ENCODE data around the gene C1orf21. TPM values are rescaled to one million over a fixed set of nuclear protein-coding genes. Genes with fewer than 3 reads are reported as not detected.

The C1orf21 gene
- total RNA-seq, 1 experiment from 2014 or later = 0.15 TPM

DNA sequence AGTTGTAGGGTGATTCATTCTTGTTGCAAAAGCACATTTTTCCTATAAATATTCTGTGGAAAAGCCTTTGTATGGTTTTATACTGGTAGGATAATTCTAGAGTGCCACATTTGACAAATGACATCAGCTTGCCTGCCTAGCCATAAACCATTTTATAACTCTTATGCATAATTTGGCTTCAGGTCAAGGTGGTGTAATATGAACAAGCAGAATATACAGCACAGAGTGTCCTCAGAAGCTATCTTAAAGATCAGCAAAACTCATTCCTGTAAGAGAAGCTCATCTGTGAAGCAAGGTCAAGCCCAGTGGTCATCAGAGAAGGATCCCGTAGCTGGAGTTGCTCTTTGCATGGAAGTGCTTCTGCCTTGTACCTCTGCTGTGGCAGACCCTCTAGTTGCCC is 24.0 kb upstream of the C1orf21 start:
- BruUV-seq (replicated peaks) = no TSS peak
- H3K9me3 ChIP-seq (ENCODE audit: control insufficient read depth, insufficient read depth, low read depth, low read length) = no peaks in the 10 kb centered on the region
- ATAC-seq = no peak
- no peaks in the 10 kb centered on the region for H3K36me3 ChIP-seq (ENCODE audit: control insufficient read depth, insufficient read depth, low read length)
- no peaks in the 10 kb centered on the region for H3K4me1 ChIP-seq (ENCODE audit: control insufficient read depth, insufficient read depth, low read length)
- intact Hi-C loops (cut with micrococcal nuclease; ENCODE audit: unreplicated experiment) = no loop called here
- ChIA-PET POLR2A (no interaction called here), CTCF (no interaction called here)
- no peak overlapping the region for H3K27ac ChIP-seq (ENCODE audit: low read length)
- no peak overlapping the region for H3K4me3 ChIP-seq (ENCODE audit: low read depth in 2 of 2, low read length in 2 of 2)
- H3K27me3 ChIP-seq (ENCODE audit: control insufficient read depth, insufficient read depth, low read length) = no peaks in the 10 kb centered on the region
- in situ Hi-C loops (cut with HindIII; ENCODE audit: low pct_unique_long_range_greater_than_20kb, low sequenced_read_pairs) = no loop called here
- TF ChIP-seq, protein P1, sequence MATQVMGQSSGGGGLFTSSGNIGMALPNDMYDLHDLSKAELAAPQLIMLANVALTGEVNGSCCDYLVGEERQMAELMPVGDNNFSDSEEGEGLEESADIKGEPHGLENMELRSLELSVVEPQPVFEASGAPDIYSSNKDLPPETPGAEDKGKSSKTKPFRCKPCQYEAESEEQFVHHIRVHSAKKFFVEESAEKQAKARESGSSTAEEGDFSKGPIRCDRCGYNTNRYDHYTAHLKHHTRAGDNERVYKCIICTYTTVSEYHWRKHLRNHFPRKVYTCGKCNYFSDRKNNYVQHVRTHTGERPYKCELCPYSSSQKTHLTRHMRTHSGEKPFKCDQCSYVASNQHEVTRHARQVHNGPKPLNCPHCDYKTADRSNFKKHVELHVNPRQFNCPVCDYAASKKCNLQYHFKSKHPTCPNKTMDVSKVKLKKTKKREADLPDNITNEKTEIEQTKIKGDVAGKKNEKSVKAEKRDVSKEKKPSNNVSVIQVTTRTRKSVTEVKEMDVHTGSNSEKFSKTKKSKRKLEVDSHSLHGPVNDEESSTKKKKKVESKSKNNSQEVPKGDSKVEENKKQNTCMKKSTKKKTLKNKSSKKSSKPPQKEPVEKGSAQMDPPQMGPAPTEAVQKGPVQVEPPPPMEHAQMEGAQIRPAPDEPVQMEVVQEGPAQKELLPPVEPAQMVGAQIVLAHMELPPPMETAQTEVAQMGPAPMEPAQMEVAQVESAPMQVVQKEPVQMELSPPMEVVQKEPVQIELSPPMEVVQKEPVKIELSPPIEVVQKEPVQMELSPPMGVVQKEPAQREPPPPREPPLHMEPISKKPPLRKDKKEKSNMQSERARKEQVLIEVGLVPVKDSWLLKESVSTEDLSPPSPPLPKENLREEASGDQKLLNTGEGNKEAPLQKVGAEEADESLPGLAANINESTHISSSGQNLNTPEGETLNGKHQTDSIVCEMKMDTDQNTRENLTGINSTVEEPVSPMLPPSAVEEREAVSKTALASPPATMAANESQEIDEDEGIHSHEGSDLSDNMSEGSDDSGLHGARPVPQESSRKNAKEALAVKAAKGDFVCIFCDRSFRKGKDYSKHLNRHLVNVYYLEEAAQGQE (IDR thresholded peaks at IDR 0.05; ENCODE audit: insufficient read depth in 1 of 2, low read depth in 2 of 2, low read length in 1 of 2) = no peak
- TF ChIP-seq SIN3A (IDR thresholded peaks at IDR 0.05; ENCODE audit: borderline replicate concordance, insufficient read depth, low read depth, low read length) (no peak), POLR2AphosphoS5 (IDR thresholded peaks at IDR 0.05; ENCODE audit: low read depth, low read length) (no peak), TCF7L2 (IDR thresholded peaks at IDR 0.05; ENCODE audit: low read depth, low read length) (no peak)
- TF ChIP-seq, protein P2, sequence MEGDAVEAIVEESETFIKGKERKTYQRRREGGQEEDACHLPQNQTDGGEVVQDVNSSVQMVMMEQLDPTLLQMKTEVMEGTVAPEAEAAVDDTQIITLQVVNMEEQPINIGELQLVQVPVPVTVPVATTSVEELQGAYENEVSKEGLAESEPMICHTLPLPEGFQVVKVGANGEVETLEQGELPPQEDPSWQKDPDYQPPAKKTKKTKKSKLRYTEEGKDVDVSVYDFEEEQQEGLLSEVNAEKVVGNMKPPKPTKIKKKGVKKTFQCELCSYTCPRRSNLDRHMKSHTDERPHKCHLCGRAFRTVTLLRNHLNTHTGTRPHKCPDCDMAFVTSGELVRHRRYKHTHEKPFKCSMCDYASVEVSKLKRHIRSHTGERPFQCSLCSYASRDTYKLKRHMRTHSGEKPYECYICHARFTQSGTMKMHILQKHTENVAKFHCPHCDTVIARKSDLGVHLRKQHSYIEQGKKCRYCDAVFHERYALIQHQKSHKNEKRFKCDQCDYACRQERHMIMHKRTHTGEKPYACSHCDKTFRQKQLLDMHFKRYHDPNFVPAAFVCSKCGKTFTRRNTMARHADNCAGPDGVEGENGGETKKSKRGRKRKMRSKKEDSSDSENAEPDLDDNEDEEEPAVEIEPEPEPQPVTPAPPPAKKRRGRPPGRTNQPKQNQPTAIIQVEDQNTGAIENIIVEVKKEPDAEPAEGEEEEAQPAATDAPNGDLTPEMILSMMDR (IDR thresholded peaks at IDR 0.05) = no peak
- no peak for DNase-seq (ENCODE audit: low read depth, low spot score)

DNA sequence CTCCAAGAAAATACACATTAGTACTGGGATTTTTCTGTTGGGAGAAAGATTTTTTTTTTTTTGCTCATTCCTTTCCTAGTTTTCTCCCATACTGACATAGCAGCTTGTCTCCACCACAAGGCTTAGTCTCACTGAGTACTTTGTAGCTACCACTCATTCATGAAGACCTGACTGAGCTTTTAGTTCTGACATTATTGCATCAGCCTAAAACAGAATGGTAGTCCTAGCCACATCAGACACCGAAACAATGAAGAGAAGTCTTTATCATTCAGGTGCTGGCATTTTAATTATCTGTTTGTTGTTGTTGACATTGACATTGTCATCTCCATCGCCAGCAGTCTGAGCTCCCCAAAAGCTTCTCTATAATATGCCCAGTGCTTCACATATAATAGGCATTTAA is 21.1 kb upstream of the C1orf21 start:
- CTCF ChIA-PET = no interaction called here
- POLR2A ChIA-PET = no interaction called here
- no peak for TF ChIP-seq SIN3A (IDR thresholded peaks at IDR 0.05; ENCODE audit: borderline replicate concordance, insufficient read depth, low read depth, low read length)
- TF ChIP-seq, protein P1 (IDR thresholded peaks at IDR 0.05; ENCODE audit: insufficient read depth in 1 of 2, low read depth in 2 of 2, low read length in 1 of 2) = no peak
- TF ChIP-seq POLR2AphosphoS5 (IDR thresholded peaks at IDR 0.05; ENCODE audit: low read depth, low read length) = no peak
- TF ChIP-seq, protein P2 (IDR thresholded peaks at IDR 0.05) = no peak
- TF ChIP-seq TCF7L2 (IDR thresholded peaks at IDR 0.05; ENCODE audit: low read depth, low read length) = no peak
- Histone ChIP-seq H3K36me3 (ENCODE audit: control insufficient read depth, insufficient read depth, low read length) (no peaks in the 10 kb centered on the region), H3K27ac (ENCODE audit: low read length) (no peak overlapping the region), H3K9me3 (ENCODE audit: control insufficient read depth, insufficient read depth, low read depth, low read length) (no peaks in the 10 kb centered on the region), H3K27me3 (ENCODE audit: control insufficient read depth, insufficient read depth, low read length) (no peaks in the 10 kb centered on the region), H3K4me3 (ENCODE audit: low read depth in 2 of 2, low read length in 2 of 2) (no peak overlapping the region), H3K4me1 (ENCODE audit: control insufficient read depth, insufficient read depth, low read length) (no peaks in the 10 kb centered on the region)
- DNase-seq (ENCODE audit: low read depth, low spot score) (no peak), ATAC-seq (no peak)
- intact Hi-C loops (cut with micrococcal nuclease; ENCODE audit: unreplicated experiment) = no loop called here
- BruUV-seq (replicated peaks) = no TSS peak
- in situ Hi-C loops (cut with HindIII; ENCODE audit: low pct_unique_long_range_greater_than_20kb, low sequenced_read_pairs) = no loop called here

All from Panc1 (cell line).